Mucosa of rectum (tissue), 2 donors: ENCODE data around the gene DGKD.

Experiments
- H3K27ac ChIP-seq, 2 donors: one replicate each; pipeline ENCODE4 v1.7.0; 2013; ENCODE audit warnings: inconsistent platforms in 2 of 2, low read depth in 2 of 2, low read length in 2 of 2
- H3K27me3 ChIP-seq, 2 donors: one replicate each; pipeline ENCODE4 v1.7.0; 2013; ENCODE audit warnings: low read length in 2 of 2; ENCODE audit not compliant: control insufficient read depth in 2 of 2, insufficient read depth in 2 of 2
- H3K36me3 ChIP-seq, 2 donors: one replicate each; pipeline ENCODE4 v1.7.0; 2013; ENCODE audit warnings: low read length in 2 of 2; ENCODE audit not compliant: control insufficient read depth in 2 of 2, insufficient read depth in 2 of 2
- H3K4me1 ChIP-seq, 2 donors: one replicate each; pipeline ENCODE4 v1.7.0; 2013; ENCODE audit warnings: low read length in 2 of 2, mild to moderate bottlenecking in 1 of 2; ENCODE audit not compliant: control insufficient read depth in 2 of 2, insufficient read depth in 2 of 2
- H3K4me3 ChIP-seq, 2 donors: one replicate each; pipeline ENCODE4 v1.7.0; 2013; ENCODE audit warnings: low read length in 2 of 2
- H3K9ac ChIP-seq, 2 donors: one replicate each; pipeline ENCODE4 v1.7.0; 2013; ENCODE audit warnings: low read length in 2 of 2, low read depth in 1 of 2, mild to moderate bottlenecking in 1 of 2
- H3K9me3 ChIP-seq, 2 donors: one replicate each; pipeline ENCODE4 v1.7.0; 2013; ENCODE audit warnings: low read length in 2 of 2; ENCODE audit not compliant: control insufficient read depth in 2 of 2
- donor health status: healthy.
- donor health status: Normal muscosa, but diverticular disease.

The DGKD gene

DNA sequence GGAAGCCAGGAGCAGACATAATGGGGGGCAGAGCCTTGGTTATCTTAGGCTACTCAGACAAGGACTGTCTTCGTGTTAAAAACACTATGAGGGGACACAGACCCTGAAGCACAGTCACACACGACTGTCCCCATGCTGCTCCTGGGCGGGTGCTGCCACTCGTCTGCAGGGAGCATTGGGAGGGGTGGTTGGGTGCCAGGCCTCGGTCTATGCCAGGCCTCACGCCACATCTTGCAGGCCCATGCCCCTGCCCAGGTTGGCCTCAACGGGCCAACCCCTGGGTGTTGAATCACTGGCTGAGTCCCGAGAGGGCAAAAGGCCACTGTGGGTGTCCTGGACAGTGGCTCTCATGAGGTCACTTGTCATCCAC, 114.4 kb downstream of the DGKD start:
- Histone ChIP-seq H3K27me3 (no peaks in the 10 kb centered on the region), H3K36me3 (peaks cover 57 to 75% of the 10 kb centered on the region in 2 donors), H3K9me3 (no peaks in the 10 kb centered on the region), H3K4me3 (no peak overlapping the region), H3K9ac (no peak overlapping the region), H3K27ac (no peak overlapping the region), H3K4me1 (no peaks in the 10 kb centered on the region)

- H3K27ac ChIP-seq: peak overlapping the region; percentile 31 to 49
- no peaks in the 10 kb centered on the region for H3K4me1 ChIP-seq
- H3K27me3 ChIP-seq: no peaks in the 10 kb centered on the region
- no peak overlapping the region for H3K4me3 ChIP-seq
- H3K9me3 ChIP-seq: no peaks in the 10 kb centered on the region
- H3K36me3 ChIP-seq: peaks cover 51 to 68% of the 10 kb centered on the region in 2 donors
- H3K9ac ChIP-seq: no peak overlapping the region
Measured at GRCh38 chr2:233469261-233470010, 115.1 kb downstream of the DGKD start.

- Histone ChIP-seq H3K27ac (peak overlapping the region; percentile 30 to 49), H3K9ac (no peak overlapping the region), H3K9me3 (no peaks in the 10 kb centered on the region), H3K36me3 (peaks cover 45 to 62% of the 10 kb centered on the region in 2 donors), H3K4me3 (no peak overlapping the region), H3K27me3 (no peaks in the 10 kb centered on the region), H3K4me1 (no peaks in the 10 kb centered on the region)
Measured at GRCh38 chr2:233470011-233470687, 115.9 kb downstream of the DGKD start.

DNA sequence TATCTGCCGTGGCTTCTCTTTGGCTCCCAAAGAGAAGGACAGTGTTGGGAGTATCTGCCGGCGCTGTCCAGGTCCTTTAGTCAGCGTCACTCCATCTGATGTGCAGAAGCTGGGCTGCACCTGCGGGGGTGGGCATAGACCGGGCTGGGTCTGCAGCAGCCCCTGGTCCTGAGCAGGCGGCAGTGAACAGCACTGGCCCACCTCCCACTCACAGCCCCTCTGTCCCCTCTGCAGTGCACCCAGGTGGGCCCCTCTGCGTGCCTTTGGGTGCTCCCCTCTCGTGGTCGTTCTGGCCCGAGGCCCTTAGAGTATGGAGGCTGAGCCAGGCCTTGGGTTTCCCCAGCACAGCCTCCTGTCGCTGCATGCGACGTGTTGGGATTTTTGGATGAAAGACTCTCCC, 116.5 kb downstream of the DGKD start:
- H3K9me3 ChIP-seq: no peaks in the 10 kb centered on the region
- no peak overlapping the region for H3K9ac ChIP-seq
- H3K36me3 ChIP-seq: peaks cover 45 to 62% of the 10 kb centered on the region in 2 donors
- H3K4me1 ChIP-seq: no peaks in the 10 kb centered on the region
- H3K4me3 ChIP-seq: no peak overlapping the region
- peak overlapping the region in 1 of 2 donors; percentile 49 for H3K27ac ChIP-seq
- H3K27me3 ChIP-seq: no peaks in the 10 kb centered on the region

DNA sequence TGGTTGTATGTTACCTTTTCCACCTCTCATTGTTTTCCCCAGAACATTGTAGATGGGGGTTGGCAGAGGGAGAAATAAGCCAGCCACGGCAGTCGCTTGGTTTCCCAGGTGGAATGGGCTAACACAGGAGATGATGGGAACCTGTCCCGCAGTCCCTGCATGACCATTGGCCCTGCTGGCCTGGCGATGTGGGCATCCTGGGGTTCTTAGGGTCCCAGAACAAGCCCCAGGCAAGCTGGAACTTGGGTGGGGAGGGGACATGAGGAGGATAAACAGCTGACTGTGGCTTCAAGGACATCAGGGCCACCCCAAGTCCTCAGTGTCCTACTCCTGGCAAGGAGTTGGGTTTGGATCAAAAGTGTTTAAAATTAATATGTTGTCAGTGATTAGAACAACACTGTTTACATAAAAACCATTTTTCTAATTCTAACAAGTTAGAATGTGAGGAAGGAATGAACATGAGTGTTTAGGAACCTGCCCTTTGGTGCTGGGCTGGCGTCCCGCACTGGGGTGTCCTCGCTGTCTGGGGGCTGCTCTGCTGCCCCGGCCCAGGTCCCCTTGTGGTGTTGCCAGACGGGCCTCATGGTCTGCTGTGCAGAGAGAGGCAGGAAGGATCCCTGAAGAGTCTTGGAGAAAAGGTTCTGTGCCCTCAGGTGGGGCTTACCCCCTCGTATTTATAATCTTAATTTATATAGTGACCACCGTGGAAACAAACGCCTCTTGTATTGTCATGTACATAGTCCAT, 117.2 kb downstream of the DGKD start:
- Histone ChIP-seq H3K9me3 (no peaks in the 10 kb centered on the region), H3K27ac (no peak overlapping the region), H3K4me3 (no peak overlapping the region), H3K36me3 (peaks cover 49 to 60% of the 10 kb centered on the region in 2 donors), H3K4me1 (no peaks in the 10 kb centered on the region), H3K27me3 (no peaks in the 10 kb centered on the region), H3K9ac (no peak overlapping the region)

GRCh38 chr2:233473386-233473791, 119.1 kb downstream of the DGKD start:
- Histone ChIP-seq H3K27me3 (no peaks in the 10 kb centered on the region), H3K36me3 (peaks cover 42 to 52% of the 10 kb centered on the region in 2 donors), H3K9ac (no peak overlapping the region)

DNA sequence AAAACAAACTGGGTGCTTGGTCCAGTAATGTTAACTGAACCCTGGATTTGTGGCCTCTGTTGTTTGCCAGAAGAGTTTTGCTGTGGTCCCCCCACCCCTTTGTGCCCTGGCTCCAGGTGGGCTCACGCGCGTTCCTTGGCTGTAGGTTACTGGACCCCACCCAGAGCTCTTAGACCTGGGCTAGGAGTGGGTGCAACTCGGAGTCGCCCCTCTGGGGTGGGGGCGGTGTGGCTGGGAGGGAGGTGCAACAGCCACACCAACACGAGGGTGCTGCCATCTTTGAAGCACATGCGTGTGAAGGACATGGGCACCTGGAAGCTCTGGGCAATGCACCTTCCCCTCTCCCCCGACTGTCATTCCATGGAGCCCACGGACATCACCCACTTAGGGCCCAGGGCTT, 119.6 kb downstream of the DGKD start:
- Histone ChIP-seq H3K36me3 (peaks cover 37 to 52% of the 10 kb centered on the region in 2 donors), H3K27ac (peak overlapping the region in 1 of 2 donors; percentile 56), H3K4me1 (no peaks in the 10 kb centered on the region), H3K9me3 (no peaks in the 10 kb centered on the region), H3K27me3 (no peaks in the 10 kb centered on the region), H3K4me3 (no peak overlapping the region), H3K9ac (no peak overlapping the region)

More at GRCh38 chr2:233473386-233473791, 119.1 kb downstream of the DGKD start:
- Histone ChIP-seq H3K9me3 (no peaks in the 10 kb centered on the region), H3K27ac (no peak overlapping the region), H3K4me1 (no peaks in the 10 kb centered on the region), H3K4me3 (no peak overlapping the region)

- no peaks in the 10 kb centered on the region for H3K27me3 ChIP-seq
- peaks cover 30 to 48% of the 10 kb centered on the region in 2 donors for H3K36me3 ChIP-seq
- no peaks in the 10 kb centered on the region for H3K9me3 ChIP-seq
- no peaks in the 10 kb centered on the region for H3K4me1 ChIP-seq
- H3K27ac ChIP-seq: peak overlapping the region; percentile 56
- no peak overlapping the region for H3K4me3 ChIP-seq
- no peak overlapping the region for H3K9ac ChIP-seq
Measured at GRCh38 chr2:233474308-233475160, 120.2 kb downstream of the DGKD start.

GRCh38 chr2:233476063-233476410, 121.7 kb downstream of the DGKD start:
- Histone ChIP-seq H3K27ac (no peak overlapping the region), H3K9me3 (no peaks in the 10 kb centered on the region), H3K36me3 (peaks cover 20 to 34% of the 10 kb centered on the region in 2 donors), H3K9ac (no peak overlapping the region), H3K27me3 (no peaks in the 10 kb centered on the region), H3K4me1 (no peaks in the 10 kb centered on the region), H3K4me3 (no peak overlapping the region)
